ENCODE results near the gene TUB. TPM values are rescaled to one million over a fixed set of nuclear protein-coding genes. Genes with fewer than 3 reads are reported as not detected.

The TUB gene
- total and polyA plus RNA-seq, 10 donors: 0.17 to 3.2 (median 1.8) TPM

DNA sequence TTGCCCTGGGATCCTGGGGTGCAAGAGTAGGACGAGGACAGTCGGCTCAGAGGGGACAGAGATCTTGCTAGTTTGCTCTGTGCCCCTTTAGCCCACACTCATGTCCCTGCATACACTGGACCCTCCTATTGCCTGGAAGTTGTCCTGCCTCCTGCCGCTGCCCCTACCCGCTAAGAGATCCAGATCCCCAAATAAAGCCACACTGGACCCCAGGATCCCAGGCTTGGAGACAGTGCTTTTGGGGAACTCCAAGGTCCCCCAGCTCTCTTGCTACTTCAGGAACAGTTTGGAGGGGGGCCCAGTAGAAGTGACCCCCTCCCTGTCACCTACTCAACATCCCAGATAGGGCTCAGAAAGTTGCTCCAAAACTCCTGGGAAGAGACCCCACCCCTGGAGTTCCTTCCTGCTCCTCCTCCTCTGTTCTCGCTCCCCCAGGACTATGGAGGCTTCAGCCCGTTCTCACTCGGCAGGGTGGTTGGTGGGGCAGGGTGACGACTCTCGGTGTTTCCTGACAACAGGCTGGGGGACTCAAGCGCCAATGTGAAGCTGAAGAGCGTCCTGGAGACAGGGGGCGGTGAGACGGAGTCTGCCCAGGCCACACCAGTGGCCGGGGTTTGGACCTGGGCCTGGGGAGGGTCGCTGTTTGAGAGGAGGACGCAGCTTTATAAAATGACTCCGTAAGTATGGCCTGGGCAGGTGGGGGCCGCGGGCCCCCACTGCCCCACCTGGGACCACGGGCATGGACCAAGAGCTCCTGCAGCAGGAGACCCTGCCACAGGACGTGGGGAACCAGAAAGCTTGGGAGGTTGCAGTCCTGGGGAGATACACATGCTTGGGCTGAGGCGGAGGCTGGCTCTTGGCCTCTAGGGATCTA is 19.2 kb upstream of the TUB start:
- TF ChIP-seq, protein P1, sequence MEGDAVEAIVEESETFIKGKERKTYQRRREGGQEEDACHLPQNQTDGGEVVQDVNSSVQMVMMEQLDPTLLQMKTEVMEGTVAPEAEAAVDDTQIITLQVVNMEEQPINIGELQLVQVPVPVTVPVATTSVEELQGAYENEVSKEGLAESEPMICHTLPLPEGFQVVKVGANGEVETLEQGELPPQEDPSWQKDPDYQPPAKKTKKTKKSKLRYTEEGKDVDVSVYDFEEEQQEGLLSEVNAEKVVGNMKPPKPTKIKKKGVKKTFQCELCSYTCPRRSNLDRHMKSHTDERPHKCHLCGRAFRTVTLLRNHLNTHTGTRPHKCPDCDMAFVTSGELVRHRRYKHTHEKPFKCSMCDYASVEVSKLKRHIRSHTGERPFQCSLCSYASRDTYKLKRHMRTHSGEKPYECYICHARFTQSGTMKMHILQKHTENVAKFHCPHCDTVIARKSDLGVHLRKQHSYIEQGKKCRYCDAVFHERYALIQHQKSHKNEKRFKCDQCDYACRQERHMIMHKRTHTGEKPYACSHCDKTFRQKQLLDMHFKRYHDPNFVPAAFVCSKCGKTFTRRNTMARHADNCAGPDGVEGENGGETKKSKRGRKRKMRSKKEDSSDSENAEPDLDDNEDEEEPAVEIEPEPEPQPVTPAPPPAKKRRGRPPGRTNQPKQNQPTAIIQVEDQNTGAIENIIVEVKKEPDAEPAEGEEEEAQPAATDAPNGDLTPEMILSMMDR (IDR thresholded peaks at IDR 0.05 in 8 of 11, conservative IDR thresholded peaks at IDR 0.05 in 3 of 11): no peak
- TF ChIP-seq POLR2A (IDR thresholded peaks at IDR 0.05) (no peak), POLR2AphosphoS5 (IDR thresholded peaks at IDR 0.05) (no peak)
- Histone ChIP-seq H3K27ac (no peak overlapping the region), H3K36me3 (no peaks in the 10 kb centered on the region), H3K27me3 (replicated peaks in 1 of 7) (no peaks in the 10 kb centered on the region), H3K4me1 (peaks cover 0 to 4% (median 0%) of the 10 kb centered on the region in 6 donors), H3K4me3 (no peak overlapping the region), H3K9me3 (no peaks in the 10 kb centered on the region)
- intact Hi-C loops (cut with DNase I; ENCODE audit: low total_unique reads): no loop called here
- peak; percentile 69 for DNase-seq
- 82 to 93% (median 88%) methylated on average over 21 to 22 of the region's 22 CpGs for WGBS, 5 donors

DNA sequence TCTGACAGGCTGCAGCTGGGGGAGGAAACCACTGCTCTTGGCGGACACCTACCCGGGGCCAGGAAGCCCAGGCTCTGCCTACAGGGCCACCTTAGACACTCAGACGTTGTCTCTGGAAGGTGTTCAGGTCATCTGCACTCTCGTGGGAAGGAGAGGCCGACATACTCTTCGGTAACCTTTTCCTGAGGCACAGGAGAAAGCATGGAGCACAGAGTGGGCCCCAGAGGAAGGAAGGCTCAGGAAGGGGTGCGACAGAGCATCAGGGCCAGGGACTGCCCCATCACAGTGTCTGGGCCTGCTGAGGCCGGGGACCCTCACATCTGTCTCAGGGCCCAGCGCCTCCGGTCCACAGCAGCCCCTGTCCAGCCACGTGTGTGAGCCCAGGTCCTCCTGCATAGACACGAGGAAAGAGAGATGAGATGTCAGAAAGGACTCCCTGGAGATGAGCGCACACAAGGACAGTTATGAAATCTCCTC is 18.2 kb upstream of the TUB start:
- Histone ChIP-seq H3K36me3 (no peaks in the 10 kb centered on the region), H3K27ac (peak overlapping the region in 5 of 8 donors; percentile 23 to 56 (median 40)), H3K4me3 (no peak overlapping the region), H3K4me1 (peaks cover 0 to 4% (median 0%) of the 10 kb centered on the region in 6 donors), H3K9me3 (no peaks in the 10 kb centered on the region), H3K27me3 (replicated peaks in 1 of 7) (peaks cover 0 to 1% (median 0%) of the 10 kb centered on the region in 7 donors)
- intact Hi-C loops (cut with DNase I; ENCODE audit: low total_unique reads): no loop called here
- WGBS, 5 donors: 75 to 81% (median 79%) methylated on average over 11 to 13 of the region's 13 CpGs
- TF ChIP-seq POLR2A (IDR thresholded peaks at IDR 0.05) (no peak), POLR2AphosphoS5 (IDR thresholded peaks at IDR 0.05) (no peak)
- TF ChIP-seq, protein P1 (IDR thresholded peaks at IDR 0.05 in 8 of 11, conservative IDR thresholded peaks at IDR 0.05 in 3 of 11): no peak
- peak; percentile 56 for DNase-seq

DNA sequence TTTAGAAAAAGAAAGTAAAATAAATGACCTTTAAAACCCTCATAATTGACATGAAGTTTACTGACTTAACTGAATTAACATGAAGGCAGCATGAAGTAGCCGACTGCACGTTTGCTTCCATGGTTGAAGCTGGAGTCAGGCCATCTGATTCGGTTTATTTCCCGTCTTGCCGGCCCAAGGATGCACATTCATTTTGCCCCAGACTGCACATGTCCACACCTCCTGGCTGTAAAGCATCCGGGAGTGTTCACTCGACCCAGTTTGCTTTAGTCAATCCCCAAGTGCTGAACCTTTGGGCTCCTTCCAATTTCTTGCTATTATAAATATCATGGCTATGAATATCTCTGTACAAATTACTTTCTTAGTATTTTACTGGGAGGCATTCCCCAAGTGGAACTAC is 17.7 kb upstream of the TUB start:
- Histone ChIP-seq H3K27me3 (replicated peaks in 1 of 7) (peaks cover 0 to 6% (median 0%) of the 10 kb centered on the region in 7 donors), H3K36me3 (no peaks in the 10 kb centered on the region), H3K4me3 (no peak overlapping the region), H3K9me3 (no peaks in the 10 kb centered on the region), H3K27ac (peak overlapping the region in 3 of 8 donors; percentile 23 to 56 (median 54)), H3K4me1 (peaks cover 0 to 4% (median 0%) of the 10 kb centered on the region in 6 donors)
- 73 to 88% (median 77%) methylated on average over 7 of the region's 7 CpGs for WGBS, 5 donors
- intact Hi-C loops (cut with DNase I; ENCODE audit: low total_unique reads): no loop called here
- TF ChIP-seq POLR2AphosphoS5 (IDR thresholded peaks at IDR 0.05) (no peak), POLR2A (IDR thresholded peaks at IDR 0.05) (no peak)
- TF ChIP-seq, protein P1 (IDR thresholded peaks at IDR 0.05 in 8 of 11, conservative IDR thresholded peaks at IDR 0.05 in 3 of 11): no peak
- no peak for DNase-seq

DNA sequence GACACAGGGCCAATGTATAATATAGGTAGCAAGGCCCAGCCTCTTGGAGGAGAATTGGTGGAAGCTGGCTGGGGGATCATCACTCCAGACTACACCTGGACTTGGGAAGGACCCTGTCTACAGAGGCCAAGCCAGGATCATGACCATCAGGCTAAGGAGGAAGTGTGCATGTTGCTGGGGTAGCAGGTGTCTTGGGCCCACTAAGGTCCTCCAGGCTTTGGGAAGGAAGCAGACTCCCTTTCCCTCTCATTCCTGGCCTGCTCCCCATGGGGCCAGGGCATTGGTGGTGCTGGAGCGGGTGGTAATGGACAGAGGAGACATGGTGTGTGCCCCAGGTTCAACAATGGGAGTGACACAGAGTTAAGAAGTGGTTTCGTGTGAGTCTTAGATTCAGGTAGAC is 16.0 kb upstream of the TUB start:
- H3K36me3 ChIP-seq: no peaks in the 10 kb centered on the region
- 85 to 95% (median 88%) methylated on average over 2 of the region's 2 CpGs for WGBS, 5 donors
- DNase-seq: no peak
- intact Hi-C loops (cut with DNase I; ENCODE audit: low total_unique reads): no loop called here
- H3K4me3 ChIP-seq: no peak overlapping the region
- no peak for TF ChIP-seq POLR2A (IDR thresholded peaks at IDR 0.05)
- TF ChIP-seq, protein P1 (IDR thresholded peaks at IDR 0.05 in 8 of 11, conservative IDR thresholded peaks at IDR 0.05 in 3 of 11): no peak
- H3K4me1 ChIP-seq: peaks cover 0 to 11% (median 0%) of the 10 kb centered on the region in 6 donors
- peaks cover 0 to 12% (median 0%) of the 10 kb centered on the region in 7 donors for H3K27me3 ChIP-seq (replicated peaks in 1 of 7)
- H3K27ac ChIP-seq: no peak overlapping the region
- H3K9me3 ChIP-seq: no peaks in the 10 kb centered on the region

Measured in spleen (tissue), 11 donors.